CD4-positive, alpha-beta T cell (primary cell): ENCODE data around the gene SPATA9. TPM values are rescaled to one million over a fixed set of nuclear protein-coding genes. Genes with fewer than 3 reads are reported as not detected.

ENCODE experiments used
- ATAC-seq: fragments of 200-7000 bp; cut with Tn5 transposase; one replicate; pipeline ENCODE4 v1.10.0; 2022; ENCODE audit warnings: mild to moderate bottlenecking; ENCODE audit not compliant: poor library complexity
- CTCF ChIA-PET: fragments of 350-600 bp; sonication (Branson Sonifier 250); formaldehyde crosslinking; loops from one replicate; lab custom pipeline; 2021; ENCODE audit warnings: antibody characterized with exemption, inconsistent platforms; lab: Charles Lee
- POLR2A ChIA-PET: fragments of 350-600 bp; sonication (Branson Sonifier 250); formaldehyde crosslinking; loops from one replicate; lab custom pipeline; 2021; ENCODE audit warnings: antibody characterized with exemption, inconsistent platforms; lab: Charles Lee
- DNase-seq, 14 experiments: peaks; one replicate each; pipeline ENCODE4 v3.0.0-alpha.2; 2013 to 2020; ENCODE audit warnings: mixed read lengths in 2 of 14
- H3K27ac ChIP-seq, 2 donors: one replicate each; pipeline versions ENCODE4 v1.5.1 to v1.7.0; 2013; ENCODE audit warnings: low read length in 2 of 2, low read depth in 1 of 2, mild to moderate bottlenecking in 1 of 2
- H3K27me3 ChIP-seq, 2 experiments: 1 replicate in 1 of 2; 2 replicates in 1 of 2; pipeline versions ENCODE4 v1.6.1 to v1.7.0; 2013; ENCODE audit warnings: low read length in 2 of 2, control low read depth in 1 of 2, mild to moderate bottlenecking in 1 of 2, moderate library complexity in 1 of 2; ENCODE audit not compliant: insufficient read depth in 2 of 2, control insufficient read depth in 1 of 2
- H3K36me3 ChIP-seq: one replicate; pipeline ENCODE4 v1.6.1; 2013; ENCODE audit warnings: low read length, control low read depth; ENCODE audit not compliant: insufficient read depth
- H3K4me1 ChIP-seq: one replicate; pipeline ENCODE4 v1.6.1; 2013; ENCODE audit warnings: low read length, control low read depth; ENCODE audit not compliant: insufficient read depth
- H3K4me3 ChIP-seq: one replicate; pipeline ENCODE4 v1.5.1; 2013; ENCODE audit warnings: mild to moderate bottlenecking, low read length, moderate library complexity
- H3K9me3 ChIP-seq, 2 experiments: 1 replicate in 1 of 2; 2 replicates in 1 of 2; pipeline versions ENCODE4 v1.6.1 to v1.7.0; 2013; ENCODE audit warnings: low read length in 2 of 2, mild to moderate bottlenecking in 2 of 2, control low read depth in 1 of 2, moderate library complexity in 1 of 2; ENCODE audit not compliant: control insufficient read depth in 1 of 2, insufficient read depth in 1 of 2
- H3K27ac Mint-ChIP-seq: one replicate; pipeline ENCODE4 v1.8.0; 2020; ENCODE audit warnings: mixed read lengths
- H3K27me3 Mint-ChIP-seq: one replicate; pipeline ENCODE4 v1.8.0; 2021; ENCODE audit warnings: mixed read lengths
- H3K36me3 Mint-ChIP-seq: one replicate; pipeline ENCODE4 v1.8.0; 2021; ENCODE audit warnings: low read depth, mixed read lengths
- H3K4me1 Mint-ChIP-seq: one replicate; pipeline ENCODE4 v1.8.0; 2021; ENCODE audit warnings: low read depth, mixed read lengths
- H3K4me3 Mint-ChIP-seq: one replicate; pipeline ENCODE4 v1.8.0; 2020; ENCODE audit warnings: mild to moderate bottlenecking, mixed read lengths
- H3K9me3 Mint-ChIP-seq: one replicate; pipeline ENCODE4 v1.8.0; 2020; ENCODE audit warnings: mixed read lengths
- CTCF ChIP-seq: fragments of 200-600 bp; IDR thresholded peaks from one replicate; pipeline ENCODE4 v1.8.0; 2022; ENCODE audit warnings: antibody characterized with exemption, mild to moderate bottlenecking
- intact Hi-C, 2 experiments: fragments of 100-400 bp; cut with DNase I in 1 of 2; cut with micrococcal nuclease in 1 of 2; formaldehyde crosslinking; loops; one replicate each; pipeline versions ENCODE4 v1.15.1 to v1.9.0; 2023 to 2025; cut with DNase I, micrococcal nuclease
- total RNA-seq, 174 experiments: library from RNA in 2 of 174; stranded (reverse) in 2 of 174; gene quantifications; one replicate each; pipeline ENCODE4 v1.2.3 and lab custom pipeline; 2021 to 2026

The SPATA9 gene
- total RNA-seq, 2 experiments from 2014 or later, result not detected

GRCh38 chr5:95670568-95670967 lies 12.2 kb downstream of the SPATA9 start:
- Mint-ChIP-seq H3K9me3 (no peaks in the 10 kb centered on the region), H3K36me3 (no peaks in the 10 kb centered on the region), H3K27ac (no peak overlapping the region), H3K27me3 (no peaks in the 10 kb centered on the region), H3K4me1 (no peaks in the 10 kb centered on the region), H3K4me3 (no peak overlapping the region)
- POLR2A ChIA-PET, result interaction anchor here (0.6 kb wide), 1 partner anchor 34 kb away, joined by 3 read pairs; no protein-coding TSS in a partner anchor
- ATAC-seq (no peak), DNase-seq (no peak)
- H3K9me3 ChIP-seq, result no peaks in the 10 kb centered on the region
- CTCF ChIA-PET, result no interaction called here
- no peak for TF ChIP-seq CTCF
- H3K27ac ChIP-seq, result no peak overlapping the region
- H3K4me1 ChIP-seq, result no peaks in the 10 kb centered on the region
- H3K36me3 ChIP-seq, result no peaks in the 10 kb centered on the region
- intact Hi-C loops, result no loop called here
- H3K4me3 ChIP-seq, result no peak overlapping the region
- H3K27me3 ChIP-seq, result no peaks in the 10 kb centered on the region

DNA sequence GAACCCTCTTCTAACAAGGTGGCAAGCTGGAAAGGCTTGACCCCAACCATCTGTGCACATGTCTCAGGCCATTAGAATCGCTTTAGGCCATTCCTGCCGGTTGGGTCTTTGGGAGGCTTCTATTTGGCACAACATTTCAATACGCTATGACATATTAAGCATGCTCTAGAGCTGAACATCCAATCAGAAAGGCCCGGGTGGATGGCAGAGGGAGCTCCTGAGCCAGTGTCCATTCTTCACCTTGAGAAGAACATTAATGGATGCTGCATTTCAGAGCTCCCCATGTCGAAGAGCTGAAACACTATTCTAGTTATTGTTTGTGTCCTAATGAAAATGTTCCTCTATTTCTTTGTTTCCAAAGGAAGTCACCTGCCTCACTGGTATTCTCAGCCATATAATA lies 12.8 kb downstream of the SPATA9 start:
- POLR2A ChIA-PET, result no interaction called here

GRCh38 chr5:95669540-95669939 lies 13.3 kb downstream of the SPATA9 start:
- H3K9me3 Mint-ChIP-seq, result no peaks in the 10 kb centered on the region
- ChIA-PET CTCF (no interaction called here), POLR2A (no interaction called here)
- Histone ChIP-seq H3K36me3 (no peaks in the 10 kb centered on the region), H3K9me3 (no peaks in the 10 kb centered on the region), H3K27me3 (no peaks in the 10 kb centered on the region), H3K27ac (no peak overlapping the region), H3K4me3 (no peak overlapping the region), H3K4me1 (no peaks in the 10 kb centered on the region)
- TF ChIP-seq CTCF, result no peak
- no peak overlapping the region for H3K4me3 Mint-ChIP-seq
- intact Hi-C loops, result loop anchor here (5.0 to 10.0 kb wide), 2 partner anchors 58 to 665 kb away; no protein-coding TSS in a partner anchor
- H3K27ac Mint-ChIP-seq, result no peak overlapping the region
- H3K36me3 Mint-ChIP-seq, result no peaks in the 10 kb centered on the region
- H3K4me1 Mint-ChIP-seq, result no peaks in the 10 kb centered on the region
- DNase-seq (no peak), ATAC-seq (no peak)
- H3K27me3 Mint-ChIP-seq, result no peaks in the 10 kb centered on the region

More for the DNA sequence above, 12.8 kb downstream of the SPATA9 start:
- H3K4me1 Mint-ChIP-seq, result no peaks in the 10 kb centered on the region
- no peaks in the 10 kb centered on the region for H3K9me3 Mint-ChIP-seq
- CTCF ChIA-PET, result no interaction called here
- no peaks in the 10 kb centered on the region for H3K4me1 ChIP-seq
- H3K27ac Mint-ChIP-seq, result no peak overlapping the region
- H3K36me3 Mint-ChIP-seq, result no peaks in the 10 kb centered on the region
- no peak overlapping the region for H3K4me3 ChIP-seq
- DNase-seq (no peak), ATAC-seq (no peak)
- H3K27me3 ChIP-seq, result no peaks in the 10 kb centered on the region
- H3K9me3 ChIP-seq, result no peaks in the 10 kb centered on the region
- intact Hi-C loops, result loop anchor here (5.0 to 10.0 kb wide), 2 partner anchors 57 to 665 kb away; no protein-coding TSS in a partner anchor
- H3K27ac ChIP-seq, result no peak overlapping the region
- H3K27me3 Mint-ChIP-seq, result no peaks in the 10 kb centered on the region
- H3K36me3 ChIP-seq, result no peaks in the 10 kb centered on the region
- H3K4me3 Mint-ChIP-seq, result no peak overlapping the region
- TF ChIP-seq CTCF, result no peak
